ENCODE results near the gene WDR11. TPM values are rescaled to one million over a fixed set of nuclear protein-coding genes. Genes with fewer than 3 reads are reported as not detected.
A peak's percentile ranks its signal among the peaks of the same experiment; 100 is the strongest.

The WDR11 gene
- total RNA-seq, 1 donor from 2014 or later, result 45.4 TPM

GRCh38 chr10:120942806-120943413 is 91.7 kb downstream of the WDR11 start:
- Mint-ChIP-seq H3K9me3 (no peaks in the 10 kb centered on the region), H3K4me3 (no peak overlapping the region)
- peak; percentile 90 for TF ChIP-seq CTCF (conservative IDR thresholded peaks at IDR 0.05)

GRCh38 chr10:120943542-120943941 is 92.4 kb downstream of the WDR11 start:
- H3K27me3 Mint-ChIP-seq (ENCODE audit: low read depth), result no peaks in the 10 kb centered on the region
- H3K36me3 Mint-ChIP-seq (ENCODE audit: low read depth), result peaks cover under 1% of the 10 kb centered on the region
- no peak for DNase-seq (ENCODE audit: low read depth, low spot score)
- H3K4me1 Mint-ChIP-seq, result peaks cover 7% of the 10 kb centered on the region
- no peak for TF ChIP-seq CTCF (conservative IDR thresholded peaks at IDR 0.05)
- no peak overlapping the region for H3K4me3 Mint-ChIP-seq
- H3K27ac Mint-ChIP-seq (ENCODE audit: unreplicated experiment), result no peak overlapping the region
- peaks cover under 1% of the 10 kb centered on the region for H3K9me3 Mint-ChIP-seq

More at GRCh38 chr10:120942806-120943413, 91.7 kb downstream of the WDR11 start:
- H3K27ac Mint-ChIP-seq (ENCODE audit: unreplicated experiment), result no peak overlapping the region
- no peaks in the 10 kb centered on the region for H3K36me3 Mint-ChIP-seq (ENCODE audit: low read depth)
- H3K4me1 Mint-ChIP-seq, result peaks cover 7% of the 10 kb centered on the region
- peak; percentile 94 for DNase-seq (ENCODE audit: low read depth, low spot score)
- no peaks in the 10 kb centered on the region for H3K27me3 Mint-ChIP-seq (ENCODE audit: low read depth)

- no peak overlapping the region for H3K27ac Mint-ChIP-seq (ENCODE audit: unreplicated experiment)
- H3K27me3 Mint-ChIP-seq (ENCODE audit: low read depth), result peaks cover 3% of the 10 kb centered on the region
- H3K4me1 Mint-ChIP-seq, result peaks cover 9% of the 10 kb centered on the region
- peaks cover 3% of the 10 kb centered on the region for H3K36me3 Mint-ChIP-seq (ENCODE audit: low read depth)
- no peak for TF ChIP-seq CTCF (conservative IDR thresholded peaks at IDR 0.05)
- no peak for DNase-seq (ENCODE audit: low read depth, low spot score)
- peaks cover 4% of the 10 kb centered on the region for H3K9me3 Mint-ChIP-seq
- H3K4me3 Mint-ChIP-seq, result no peak overlapping the region
Observed at GRCh38 chr10:120944586-120945125, 93.5 kb downstream of the WDR11 start.

GRCh38 chr10:120945182-120945581 is 94.0 kb downstream of the WDR11 start:
- peaks cover 9% of the 10 kb centered on the region for H3K27me3 Mint-ChIP-seq (ENCODE audit: low read depth)
- H3K27ac Mint-ChIP-seq (ENCODE audit: unreplicated experiment), result no peak overlapping the region
- TF ChIP-seq CTCF (conservative IDR thresholded peaks at IDR 0.05), result no peak
- H3K36me3 Mint-ChIP-seq (ENCODE audit: low read depth), result peaks cover 3% of the 10 kb centered on the region
- H3K4me3 Mint-ChIP-seq, result no peak overlapping the region
- H3K4me1 Mint-ChIP-seq, result peaks cover 14% of the 10 kb centered on the region
- no peak for DNase-seq (ENCODE audit: low read depth, low spot score)
- H3K9me3 Mint-ChIP-seq, result peaks cover 4% of the 10 kb centered on the region

GRCh38 chr10:120945801-120946302 is 94.7 kb downstream of the WDR11 start:
- H3K9me3 Mint-ChIP-seq, result peaks cover 4% of the 10 kb centered on the region
- no peak for TF ChIP-seq CTCF (conservative IDR thresholded peaks at IDR 0.05)
- H3K36me3 Mint-ChIP-seq (ENCODE audit: low read depth), result peaks cover 3% of the 10 kb centered on the region
- H3K4me3 Mint-ChIP-seq, result no peak overlapping the region
- peaks cover 21% of the 10 kb centered on the region for H3K4me1 Mint-ChIP-seq
- no peak for DNase-seq (ENCODE audit: low read depth, low spot score)
- H3K27me3 Mint-ChIP-seq (ENCODE audit: low read depth), result peaks cover 15% of the 10 kb centered on the region
- no peak overlapping the region for H3K27ac Mint-ChIP-seq (ENCODE audit: unreplicated experiment)

Data from neural crest cell (in vitro differentiated cells).